B cell (primary cell): ENCODE data around the gene CYGB.

Experiments used
- EZH2 ChIP-seq: IDR thresholded peaks from 2 replicates; pipeline ENCODE4 v1.6.1; 2012; ENCODE audit warnings: borderline replicate concordance, low read depth, mild to moderate bottlenecking, moderate library complexity, low read length; ENCODE audit not compliant: insufficient read depth, poor library complexity, severe bottlenecking
- TF ChIP-seq, protein P1 (sequence below): fragments of 200-600 bp; IDR thresholded peaks from one replicate; pipeline ENCODE4 v1.8.0; 2022; ENCODE audit warnings: antibody characterized with exemption, mild to moderate bottlenecking

GRCh38 chr17:76562734-76563148 is 25.2 kb upstream of the CYGB start:
- TF ChIP-seq, protein P1, sequence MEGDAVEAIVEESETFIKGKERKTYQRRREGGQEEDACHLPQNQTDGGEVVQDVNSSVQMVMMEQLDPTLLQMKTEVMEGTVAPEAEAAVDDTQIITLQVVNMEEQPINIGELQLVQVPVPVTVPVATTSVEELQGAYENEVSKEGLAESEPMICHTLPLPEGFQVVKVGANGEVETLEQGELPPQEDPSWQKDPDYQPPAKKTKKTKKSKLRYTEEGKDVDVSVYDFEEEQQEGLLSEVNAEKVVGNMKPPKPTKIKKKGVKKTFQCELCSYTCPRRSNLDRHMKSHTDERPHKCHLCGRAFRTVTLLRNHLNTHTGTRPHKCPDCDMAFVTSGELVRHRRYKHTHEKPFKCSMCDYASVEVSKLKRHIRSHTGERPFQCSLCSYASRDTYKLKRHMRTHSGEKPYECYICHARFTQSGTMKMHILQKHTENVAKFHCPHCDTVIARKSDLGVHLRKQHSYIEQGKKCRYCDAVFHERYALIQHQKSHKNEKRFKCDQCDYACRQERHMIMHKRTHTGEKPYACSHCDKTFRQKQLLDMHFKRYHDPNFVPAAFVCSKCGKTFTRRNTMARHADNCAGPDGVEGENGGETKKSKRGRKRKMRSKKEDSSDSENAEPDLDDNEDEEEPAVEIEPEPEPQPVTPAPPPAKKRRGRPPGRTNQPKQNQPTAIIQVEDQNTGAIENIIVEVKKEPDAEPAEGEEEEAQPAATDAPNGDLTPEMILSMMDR: no peak
- TF ChIP-seq EZH2: no peak
